Measurements from ENCODE around the gene MYOM1.

Gene MYOM1

GRCh38 chr18:3250237-3251107 is 30.7 kb upstream of the MYOM1 start:
- DNase-seq (ENCODE audit: low read depth in 2 of 3, low spot score in 2 of 3): no peak

GRCh38 chr18:3248658-3249359 is 29.0 kb upstream of the MYOM1 start:
- no peak for DNase-seq (ENCODE audit: low read depth in 2 of 3, low spot score in 2 of 3)

- DNase-seq (ENCODE audit: low read depth in 2 of 3, low spot score in 2 of 3): peak in 1 of 3 experiments; percentile 14
Measured at GRCh38 chr18:3248062-3248657, 28.4 kb upstream of the MYOM1 start.

GRCh38 chr18:3247240-3248061 is 27.7 kb upstream of the MYOM1 start, which contains the start of gene MYL12A:
TSS of gene MYL12A (plus strand) at chr18:3247801. CDS start at chr18:3253248, 5,447 bp downstream.
- DNase-seq (ENCODE audit: low read depth in 2 of 3, low spot score in 2 of 3): peak; percentile 87 to 94 (median 89)

GRCh38 chr18:3246635-3247239 is 27.0 kb upstream of the MYOM1 start:
- DNase-seq (ENCODE audit: low read depth in 2 of 3, low spot score in 2 of 3): no peak

- DNase-seq (ENCODE audit: low read depth in 2 of 3, low spot score in 2 of 3): peak; percentile 49 to 63 (median 59)
Measured at GRCh38 chr18:3245853-3246634, 26.3 kb upstream of the MYOM1 start.

GRCh38 chr18:3245185-3245564 is 25.4 kb upstream of the MYOM1 start:
- DNase-seq (ENCODE audit: low read depth in 2 of 3, low spot score in 2 of 3): no peak

GRCh38 chr18:3238742-3239141 is 19.0 kb upstream of the MYOM1 start:
- no peak for DNase-seq (ENCODE audit: low read depth in 2 of 3, low spot score in 2 of 3)

GRCh38 chr18:3236470-3236869 is 16.7 kb upstream of the MYOM1 start:
- DNase-seq (ENCODE audit: low read depth in 2 of 3, low spot score in 2 of 3): no peak

GRCh38 chr18:3235846-3236245 is 16.1 kb upstream of the MYOM1 start:
- no peak for DNase-seq (ENCODE audit: low read depth in 2 of 3, low spot score in 2 of 3)

- no peak for DNase-seq (ENCODE audit: low read depth in 2 of 3, low spot score in 2 of 3)
Measured at GRCh38 chr18:3234457-3234856, 14.7 kb upstream of the MYOM1 start.

GRCh38 chr18:3233433-3234168 is 13.8 kb upstream of the MYOM1 start:
- DNase-seq (ENCODE audit: low read depth in 2 of 3, low spot score in 2 of 3): no peak

- no peak for DNase-seq (ENCODE audit: low read depth in 2 of 3, low spot score in 2 of 3)
Measured at GRCh38 chr18:3233004-3233403, 13.2 kb upstream of the MYOM1 start.

GRCh38 chr18:3230401-3231334 is 10.9 kb upstream of the MYOM1 start:
- no peak for DNase-seq (ENCODE audit: low read depth in 2 of 3, low spot score in 2 of 3)

- no peak for DNase-seq (ENCODE audit: low read depth in 2 of 3, low spot score in 2 of 3)
Measured at GRCh38 chr18:3226048-3226447, 6.3 kb upstream of the MYOM1 start.

GRCh38 chr18:3225588-3225987 is 5.8 kb upstream of the MYOM1 start:
- no peak for DNase-seq (ENCODE audit: low read depth in 2 of 3, low spot score in 2 of 3)

GRCh38 chr18:3224223-3224622 is 4.5 kb upstream of the MYOM1 start:
- DNase-seq (ENCODE audit: low read depth in 2 of 3, low spot score in 2 of 3): no peak

- no peak for DNase-seq (ENCODE audit: low read depth in 2 of 3, low spot score in 2 of 3)
Measured at GRCh38 chr18:3223356-3223755, 3.6 kb upstream of the MYOM1 start.

Measured in activated CD8-positive, alpha-beta memory T cell treated with anti-CD3 and anti-CD28 coated beads for 48 hours (primary cell).